Stimulated activated CD8-positive, alpha-beta memory T cell treated with anti-CD3 and anti-CD28 coated beads, Interleukin-7, amount 100 ng/mL, for 4 hours (primary cell): ENCODE results near the gene PNRC2.

Experiments
- DNase-seq, 2 donors: peaks; one replicate each; pipeline ENCODE4 v3.0.0-alpha.2; 2020; ENCODE audit warnings: low read depth in 2 of 2

The PNRC2 gene, protein sequence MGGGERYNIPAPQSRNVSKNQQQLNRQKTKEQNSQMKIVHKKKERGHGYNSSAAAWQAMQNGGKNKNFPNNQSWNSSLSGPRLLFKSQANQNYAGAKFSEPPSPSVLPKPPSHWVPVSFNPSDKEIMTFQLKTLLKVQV

DNA sequence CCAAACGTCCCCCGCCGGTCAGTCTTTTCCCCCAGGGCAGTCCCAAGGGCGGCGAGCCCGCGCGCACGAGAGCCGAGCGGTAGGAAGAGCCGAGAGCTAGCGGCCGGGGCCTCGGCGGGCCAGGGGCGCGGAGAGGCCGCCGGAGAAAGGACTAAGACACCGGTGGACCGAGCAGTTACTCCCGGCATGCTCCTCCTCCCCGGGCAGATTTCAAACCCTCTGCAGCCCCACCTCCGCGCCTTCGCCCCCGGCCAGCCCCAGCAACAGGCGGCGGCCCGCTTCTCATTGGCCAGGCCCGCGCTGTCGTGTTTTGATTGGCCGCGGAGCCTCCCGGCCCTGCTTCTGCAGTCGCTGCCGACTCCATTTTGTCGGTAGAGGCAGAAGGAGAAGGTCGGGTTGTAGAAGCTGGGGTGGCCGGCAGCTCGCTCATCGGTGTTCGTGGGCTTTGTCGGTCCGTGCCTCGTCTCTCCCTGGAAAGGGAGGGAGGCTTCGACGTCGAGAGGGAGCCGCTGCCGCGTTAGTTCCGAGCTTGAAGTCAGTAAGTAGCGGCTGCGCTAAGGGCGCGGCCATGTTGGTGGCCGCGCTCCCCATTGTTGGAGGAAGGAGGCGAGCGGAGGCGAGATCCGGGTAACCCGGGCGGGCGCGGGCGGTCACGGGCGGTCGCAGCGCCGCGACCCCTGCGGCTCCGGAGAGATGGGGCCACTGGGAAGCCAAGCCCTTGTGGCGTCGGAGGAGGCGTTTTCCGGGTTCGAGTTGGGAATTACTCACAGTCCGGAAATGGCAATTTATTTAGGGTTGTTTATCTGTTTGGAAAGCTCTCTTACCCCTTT, at the start of gene PNRC2:
Gene PNRC2 (plus strand): TSS at position 368 of the 830 bp plus-strand sequence. CDS start 1,630 bp downstream, outside the sequence.
- peak; percentile 91 to 97 for DNase-seq

DNA sequence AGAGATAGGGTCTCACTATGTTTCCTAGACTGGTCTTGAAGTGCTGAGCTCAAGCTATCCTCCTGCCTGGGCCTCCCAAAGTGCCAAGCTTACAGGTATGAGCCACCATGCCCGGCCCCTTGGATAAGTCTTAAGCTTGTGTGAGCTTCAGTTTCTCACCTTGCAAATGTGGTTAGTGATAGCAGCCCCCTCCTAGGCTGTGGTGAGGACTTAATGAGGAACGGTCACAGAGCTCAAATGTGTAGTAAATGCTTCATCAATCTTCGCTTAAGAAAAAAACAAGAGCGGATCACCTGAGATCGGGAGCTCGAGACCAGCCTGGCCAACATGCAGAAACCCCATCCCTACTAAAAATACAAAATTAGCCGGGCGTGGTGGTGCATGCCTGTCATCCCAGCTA, 49.5 kb upstream of the PNRC2 start:
- no peak for DNase-seq

DNA sequence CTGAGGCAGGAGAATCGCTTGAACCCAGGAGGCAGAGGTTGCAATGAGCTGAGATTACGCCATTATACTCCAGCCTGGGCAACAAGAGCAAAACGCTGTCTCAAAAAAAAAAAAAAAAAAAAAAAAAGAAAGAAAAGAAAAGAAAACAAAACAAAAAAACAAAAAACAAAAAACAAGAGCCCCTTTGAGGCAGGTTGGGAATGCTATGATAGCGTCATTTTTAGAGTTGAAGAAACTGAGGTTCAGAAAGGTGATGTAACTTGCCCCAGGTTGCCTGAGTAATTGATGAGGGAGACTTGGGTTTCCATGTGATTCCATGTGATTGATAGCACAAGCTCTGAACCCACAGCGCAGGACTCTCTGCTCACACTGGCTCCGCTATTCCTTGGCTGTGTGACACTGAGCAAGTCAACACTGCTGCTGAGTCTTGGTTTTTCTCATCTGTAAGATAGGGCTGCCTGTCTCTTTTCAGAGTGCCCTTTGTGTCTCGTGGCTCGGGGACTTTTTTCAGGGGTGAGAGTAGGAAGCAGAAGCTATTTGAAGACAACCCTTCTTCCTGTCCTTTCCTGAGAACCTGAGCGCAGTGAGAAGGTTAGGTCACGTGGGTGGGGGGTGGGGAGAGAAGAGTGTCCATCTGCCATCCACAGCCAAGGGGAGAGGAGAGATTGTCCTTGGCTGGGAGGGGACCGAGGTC, 48.9 kb upstream of the PNRC2 start:
- DNase-seq = no peak

DNA sequence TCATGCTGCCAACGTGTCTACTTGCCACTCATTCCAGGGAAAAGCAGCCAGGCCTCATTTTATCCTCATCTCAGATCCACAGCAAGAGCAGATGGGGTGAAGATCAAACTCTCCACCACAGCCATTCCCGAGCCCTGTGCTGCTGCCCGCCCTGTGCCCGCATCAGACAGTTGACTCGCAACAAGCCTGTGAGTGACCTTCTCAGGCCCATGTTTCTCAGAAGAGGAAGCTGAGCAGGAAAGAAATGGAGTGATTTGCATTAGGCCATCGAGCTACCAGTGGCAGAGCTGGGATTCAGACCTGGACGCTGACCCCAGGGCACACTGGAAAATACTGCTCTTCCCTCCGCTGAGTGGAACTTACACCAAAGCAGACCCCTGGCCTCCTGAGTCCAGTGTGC, 47.7 kb upstream of the PNRC2 start:
- no peak for DNase-seq

DNA sequence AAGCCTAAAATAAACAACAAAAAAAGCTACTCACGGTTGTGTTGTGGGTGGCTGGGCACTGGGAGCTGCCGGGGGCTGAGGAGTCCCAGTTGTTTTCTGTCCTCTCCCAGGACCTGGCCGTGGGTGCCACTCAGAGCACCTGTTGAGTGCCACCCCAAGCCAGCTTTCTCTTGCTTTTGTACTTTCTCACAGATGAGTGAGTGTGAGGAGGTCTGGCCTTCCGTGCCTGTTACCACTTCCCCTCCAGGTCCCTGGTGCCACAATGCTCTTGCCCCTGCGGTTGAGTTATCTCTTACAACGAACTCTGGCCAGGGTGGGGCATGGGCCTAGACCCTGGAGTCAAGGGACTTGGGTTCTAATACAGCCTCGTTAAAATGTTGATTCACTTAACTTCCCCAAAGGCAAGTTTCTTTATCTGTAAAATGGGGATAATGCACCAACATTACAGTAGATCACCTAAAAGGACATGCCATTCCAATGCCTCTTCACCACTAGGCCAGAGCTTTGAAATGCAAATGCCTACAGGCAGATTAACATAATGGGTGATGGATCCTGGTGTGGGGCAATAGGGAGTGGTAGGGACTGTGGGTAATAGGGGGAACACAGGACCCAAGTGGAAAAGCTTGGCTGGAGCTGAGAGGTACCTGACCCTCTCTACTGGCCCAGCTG, 46.3 kb upstream of the PNRC2 start, which contains the start of gene CNR2:
Gene CNR2 (minus strand): TSS at position 151 of the 669 bp plus-strand sequence. CDS start 37,745 bp downstream, outside the sequence.
- peak; percentile 5 to 17 for DNase-seq

DNA sequence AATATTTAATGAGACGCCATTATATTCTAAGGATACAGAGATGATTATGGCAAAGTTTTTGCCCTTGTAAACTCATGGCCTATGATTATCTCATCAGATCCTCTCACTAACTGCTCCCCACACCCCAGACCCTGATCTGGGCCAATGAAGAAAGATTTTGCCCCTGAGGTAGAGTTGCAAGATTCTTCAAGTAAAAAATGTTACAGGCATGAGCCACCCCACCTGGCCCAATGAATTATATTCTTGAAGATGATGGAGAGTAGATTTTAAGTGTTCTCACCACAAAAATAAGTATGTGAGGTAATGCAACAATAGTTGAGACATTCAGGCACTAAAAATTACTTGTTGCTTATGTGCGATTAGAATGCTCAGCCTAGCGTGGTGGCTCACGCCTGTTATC, 44.7 kb upstream of the PNRC2 start:
- DNase-seq = no peak

DNA sequence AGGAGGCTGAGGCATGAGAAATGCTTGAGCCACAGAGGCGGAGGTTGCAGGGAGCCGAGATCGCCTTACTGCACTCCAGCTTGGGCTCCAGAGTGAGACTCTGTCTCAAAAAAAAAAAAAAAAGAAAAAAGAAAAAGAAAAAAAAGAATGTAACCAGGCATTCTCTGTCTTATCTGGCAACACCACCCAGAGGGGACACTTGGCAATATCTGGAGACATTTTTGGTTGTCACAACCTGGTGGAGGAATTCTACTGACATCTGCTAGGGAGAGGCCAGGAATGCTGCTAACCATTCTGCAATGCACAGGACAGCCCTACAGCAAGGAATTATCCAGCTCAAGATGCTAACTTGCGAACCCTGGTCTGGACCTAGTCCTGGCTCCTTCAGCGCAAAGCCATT, 44.2 kb upstream of the PNRC2 start:
- DNase-seq = no peak

DNA sequence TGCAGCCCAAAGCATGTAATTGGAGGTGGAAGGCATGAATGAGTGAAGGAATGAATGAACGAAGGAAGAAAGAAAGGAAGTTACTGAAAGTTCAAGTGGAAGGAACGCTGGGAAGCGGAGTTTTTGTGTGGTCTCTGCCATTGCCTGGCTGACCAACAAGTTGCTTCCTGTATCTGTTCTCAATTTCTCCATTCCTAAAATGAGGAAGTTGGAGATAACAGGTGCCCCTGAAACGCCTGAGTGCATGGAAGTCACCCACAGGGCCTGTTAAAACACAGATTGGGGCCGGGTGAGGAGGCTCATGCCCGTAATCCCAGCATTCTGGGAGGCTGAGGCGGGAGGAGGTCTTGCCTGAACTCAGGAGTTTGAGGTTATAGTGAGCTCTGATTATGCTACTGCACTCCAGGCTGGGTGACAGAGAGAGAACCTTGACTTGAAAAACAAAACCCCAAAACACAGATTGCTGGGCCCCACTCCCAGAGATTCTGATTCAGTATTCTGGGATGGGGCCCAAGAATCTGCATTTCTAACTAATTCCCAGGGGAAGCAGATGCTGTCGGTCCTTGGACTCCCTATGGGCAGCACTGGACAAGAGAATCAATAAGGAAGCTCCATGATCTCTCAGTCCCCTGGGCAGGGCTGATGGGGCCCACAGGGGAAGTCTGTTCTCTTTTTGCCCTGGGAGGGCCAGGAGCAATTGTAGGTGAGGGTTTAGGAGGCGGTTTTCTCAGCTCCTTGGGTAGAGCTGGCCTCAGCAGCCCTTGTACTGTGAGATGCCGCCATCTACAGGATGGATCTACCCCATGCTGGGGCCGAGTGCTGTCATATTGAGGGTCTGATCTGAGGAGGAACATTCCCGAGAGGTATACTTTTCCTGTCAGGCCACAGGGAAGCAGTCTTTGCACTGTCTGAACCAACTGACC, 43.2 kb upstream of the PNRC2 start:
- DNase-seq = peak; percentile 23 to 42

DNA sequence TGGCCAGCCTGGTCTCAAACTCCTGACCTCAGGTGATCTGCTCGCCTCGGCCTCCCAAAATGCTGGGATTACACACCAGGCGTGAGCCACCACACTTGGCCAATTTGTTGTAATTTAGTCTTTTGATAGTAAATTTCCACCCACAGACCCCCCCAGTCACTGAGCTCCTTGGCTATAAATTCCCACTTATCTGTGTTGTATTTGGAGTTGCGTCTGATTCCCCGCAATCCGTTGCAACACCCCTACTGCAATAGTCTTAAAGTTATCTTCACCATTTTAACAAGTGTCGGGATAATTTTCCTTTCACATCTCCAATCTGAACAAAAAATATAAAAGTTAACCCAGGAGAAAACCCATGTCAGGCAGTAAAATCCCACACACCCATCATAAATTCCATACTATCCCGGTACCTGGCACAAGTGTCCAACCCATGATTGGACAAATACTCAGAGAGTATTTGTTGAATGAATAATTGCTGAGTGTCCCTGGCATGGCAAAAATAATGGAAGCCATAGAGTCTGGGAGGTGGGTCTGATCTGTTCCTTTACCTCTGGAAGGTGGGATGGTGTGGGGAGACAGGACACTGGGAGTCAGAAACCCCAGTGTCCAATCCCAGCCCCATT, 37.2 kb upstream of the PNRC2 start:
- no peak for DNase-seq

DNA sequence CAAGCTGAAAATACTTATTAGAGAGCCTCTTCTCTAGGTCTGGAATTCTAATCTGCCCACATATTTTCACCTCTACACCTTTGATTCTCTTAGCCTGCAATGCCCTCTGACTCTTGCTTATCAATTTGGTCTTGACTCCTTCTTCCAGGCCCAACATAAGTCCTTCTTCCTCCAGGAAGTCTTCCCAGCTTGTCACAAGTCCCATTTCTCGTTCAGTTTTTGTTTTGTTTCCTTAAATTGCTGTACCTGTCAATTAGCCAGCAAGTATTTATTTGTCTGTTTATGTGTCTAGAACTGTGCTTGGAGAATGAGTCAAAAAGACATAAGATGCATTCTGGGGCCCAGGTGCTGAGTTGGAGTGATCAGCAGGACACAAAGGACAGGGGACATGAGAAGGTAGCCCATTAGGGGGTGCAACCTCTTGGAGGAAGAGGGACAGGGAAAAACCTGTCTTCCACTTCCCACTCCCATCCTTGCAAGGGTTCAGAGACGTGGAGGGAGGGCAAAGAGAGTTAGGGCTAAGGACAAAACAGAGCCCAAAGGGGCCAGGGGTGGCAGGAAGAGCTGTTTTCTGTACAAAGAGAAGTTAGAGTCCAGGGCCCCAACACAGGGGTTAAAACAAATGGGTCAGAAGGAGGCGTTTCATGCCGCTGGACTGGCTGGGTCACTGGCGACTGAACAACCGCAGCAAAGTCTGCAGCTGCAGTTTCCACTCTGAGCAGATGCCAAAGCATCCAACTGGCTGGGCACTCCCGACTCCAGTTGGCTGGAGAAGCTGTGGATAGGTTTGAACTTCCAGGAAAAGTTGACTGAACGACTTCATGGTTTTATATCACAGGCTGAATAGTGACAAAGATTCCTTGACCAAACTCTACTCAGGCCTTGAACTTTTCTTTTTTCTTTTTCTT, 35.8 kb upstream of the PNRC2 start:
- DNase-seq = no peak

DNA sequence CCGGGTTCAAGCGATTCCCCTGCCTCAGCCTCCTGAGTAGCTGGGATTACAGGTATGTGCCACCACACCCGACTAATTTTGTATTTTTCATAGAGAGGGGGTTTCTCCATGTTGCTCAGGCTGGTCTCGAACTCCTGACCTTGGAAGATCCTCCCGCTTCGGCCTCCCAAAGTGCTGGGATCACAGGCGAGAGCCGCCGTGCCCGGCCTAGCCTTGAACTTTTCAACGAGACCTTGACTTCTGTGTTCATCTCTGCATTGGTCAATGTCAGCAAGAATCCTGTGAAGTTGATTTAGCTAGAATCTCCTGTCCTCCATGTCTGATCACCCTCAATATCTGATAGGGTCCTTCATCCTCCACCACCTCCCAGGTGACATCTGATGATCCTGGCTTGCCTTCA, 35.0 kb upstream of the PNRC2 start:
- no peak for DNase-seq

DNA sequence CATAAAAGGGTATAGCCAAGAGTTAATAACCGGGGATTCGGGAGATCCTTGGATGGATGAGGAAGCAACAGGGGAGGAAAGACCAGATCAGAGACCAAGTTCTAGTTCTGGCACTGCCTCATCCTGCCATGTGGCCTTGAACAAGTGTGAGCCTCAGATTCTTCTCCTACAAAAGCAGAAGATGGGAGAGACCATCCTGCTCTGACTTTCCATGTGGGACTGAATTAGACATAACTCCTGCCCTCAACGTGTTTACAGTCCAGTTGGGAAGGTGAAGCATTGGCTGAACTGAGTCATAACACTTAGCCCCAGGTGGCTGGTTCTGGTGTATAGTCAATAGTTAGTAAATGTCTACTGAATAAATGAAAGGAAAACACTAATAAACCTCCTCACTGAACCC, 34.3 kb upstream of the PNRC2 start:
- no peak for DNase-seq

DNA sequence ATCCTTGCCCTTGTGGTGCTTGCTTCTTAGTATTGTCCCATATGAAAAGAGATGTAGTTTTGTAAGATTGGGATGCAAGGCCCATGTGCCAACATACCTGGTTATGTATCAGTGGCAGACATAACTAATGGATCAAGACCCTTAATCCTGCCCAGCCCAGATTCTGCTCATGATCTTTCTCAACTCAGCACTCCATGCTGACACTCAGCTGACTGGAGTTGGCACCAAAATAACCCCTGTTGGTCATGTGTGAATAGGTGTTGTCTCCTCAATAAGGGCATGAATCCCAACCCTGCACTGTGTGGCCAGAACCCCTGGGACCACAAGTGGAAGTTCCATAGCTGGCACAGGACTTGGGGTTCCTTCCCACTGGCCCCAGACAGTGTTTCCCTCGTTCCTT, 32.5 kb upstream of the PNRC2 start:
- no peak for DNase-seq

DNA sequence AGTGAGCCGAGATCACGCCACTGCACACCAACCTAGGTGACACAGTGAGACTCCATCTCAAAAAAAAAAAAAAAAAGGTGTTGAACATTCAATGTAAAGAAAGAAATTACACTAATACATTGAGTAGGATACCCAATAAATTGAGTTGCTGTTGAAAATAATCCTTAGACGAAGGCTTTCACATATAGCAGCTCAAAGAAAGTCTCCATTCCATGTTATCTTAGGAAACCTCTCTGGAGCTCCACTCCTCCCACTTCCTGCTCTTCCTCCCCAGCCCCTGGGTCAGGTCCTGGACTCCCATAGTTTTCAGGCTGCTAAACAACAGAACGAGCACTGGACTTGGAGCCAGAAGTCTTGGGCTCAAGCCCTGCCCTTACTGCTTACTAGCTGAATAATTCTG, 30.8 kb upstream of the PNRC2 start:
- DNase-seq = no peak

DNA sequence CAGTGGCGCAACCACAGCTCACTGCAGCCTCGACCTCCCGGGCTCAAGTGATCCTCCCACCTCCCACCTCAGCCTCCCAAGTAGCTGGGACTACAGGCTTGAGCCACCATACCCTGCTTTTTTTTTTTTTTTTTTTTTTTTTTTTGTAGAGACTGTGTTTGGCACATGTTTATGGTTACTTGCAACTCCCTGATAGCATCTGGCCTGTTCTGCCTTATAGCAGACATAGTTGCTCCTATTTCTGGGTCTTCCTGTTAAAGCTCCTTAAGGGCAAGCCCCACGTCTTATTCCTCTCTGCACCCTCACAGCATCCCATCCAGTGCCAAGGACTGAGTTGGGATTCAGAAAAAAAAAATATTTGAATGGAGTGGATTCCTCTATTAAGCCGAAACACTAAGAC, 29.4 kb upstream of the PNRC2 start:
- DNase-seq = no peak

DNA sequence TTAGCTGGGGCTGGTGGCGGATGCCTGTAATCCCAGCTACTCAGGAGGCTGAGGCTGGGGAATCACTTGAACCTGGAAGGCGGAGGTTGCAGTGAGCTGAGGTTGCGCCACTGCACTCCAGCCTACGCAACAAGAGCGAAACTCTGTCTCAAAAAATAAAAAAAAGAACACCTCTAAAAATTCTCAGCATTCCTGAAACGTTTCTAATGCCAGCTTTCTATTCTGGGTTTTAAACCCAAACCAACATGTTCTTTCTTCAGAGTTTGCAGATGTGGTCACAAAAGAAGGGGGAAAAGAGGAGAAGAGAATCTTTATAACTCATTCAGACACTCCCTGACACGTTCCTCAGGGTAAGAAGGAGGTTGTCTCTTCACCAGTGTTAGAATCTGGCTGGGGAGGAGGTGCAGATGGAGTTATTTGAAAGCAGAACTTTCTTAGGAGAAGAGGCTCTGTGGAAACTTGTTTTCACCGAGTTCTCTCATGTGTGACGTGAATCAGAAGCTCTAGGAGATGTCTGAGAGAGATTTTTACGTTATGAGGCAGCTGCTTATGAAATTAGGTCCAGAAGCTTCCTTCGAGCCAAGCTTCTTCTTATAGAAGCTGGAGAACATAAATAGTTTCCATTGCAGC, 28.7 kb upstream of the PNRC2 start:
- no peak for DNase-seq

DNA sequence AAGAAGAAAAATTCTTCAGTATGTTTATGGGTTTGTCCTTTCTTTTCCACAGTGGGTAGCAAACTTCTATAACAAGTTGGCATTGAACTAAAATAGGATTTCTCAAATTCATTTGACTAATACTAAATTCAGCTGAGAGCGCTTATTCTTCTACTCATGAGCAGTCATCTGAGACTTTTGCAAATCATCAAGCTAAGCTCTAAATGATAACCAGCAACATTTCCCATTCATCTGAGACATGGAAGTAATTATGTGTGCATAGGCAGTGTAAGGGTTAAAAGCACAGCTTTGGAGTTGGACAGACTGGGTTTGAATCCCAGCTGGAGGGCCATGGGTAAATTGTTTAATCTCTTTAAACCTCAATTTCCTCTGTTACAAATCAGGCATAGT, 28.1 kb upstream of the PNRC2 start:
- DNase-seq = no peak

DNA sequence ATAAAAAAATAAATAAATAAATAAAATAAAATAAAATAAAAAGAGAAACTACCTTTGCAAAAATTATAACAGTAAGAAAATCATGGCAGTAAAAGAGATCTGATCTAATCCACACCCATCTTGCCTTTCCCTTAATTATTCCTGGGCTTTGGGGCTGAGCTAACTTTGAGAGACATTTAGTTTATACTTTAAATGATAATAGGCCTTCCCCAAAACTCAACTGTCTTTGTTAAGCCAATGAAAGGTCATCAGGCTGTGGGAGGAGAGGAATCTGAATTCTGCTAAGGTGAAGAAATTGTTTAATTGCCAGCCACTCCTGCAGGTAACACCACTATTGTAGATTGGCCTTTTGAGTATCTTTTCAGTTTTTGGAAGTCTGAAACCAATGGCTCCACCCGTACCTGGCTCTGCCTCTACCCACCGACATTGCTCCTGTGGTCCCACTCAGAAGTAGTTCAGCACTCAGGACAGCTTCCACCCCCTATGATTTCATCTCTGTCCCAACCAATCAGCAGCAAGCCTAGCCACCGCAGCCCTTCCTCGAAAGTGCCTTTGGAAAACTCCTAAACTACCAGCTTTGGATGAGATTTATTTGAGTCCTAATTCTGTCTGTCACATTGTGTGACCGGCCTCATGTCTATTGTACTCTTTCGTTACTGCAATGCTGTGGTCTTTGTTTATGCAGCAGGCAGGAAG, 23.0 kb upstream of the PNRC2 start:
- no peak for DNase-seq

DNA sequence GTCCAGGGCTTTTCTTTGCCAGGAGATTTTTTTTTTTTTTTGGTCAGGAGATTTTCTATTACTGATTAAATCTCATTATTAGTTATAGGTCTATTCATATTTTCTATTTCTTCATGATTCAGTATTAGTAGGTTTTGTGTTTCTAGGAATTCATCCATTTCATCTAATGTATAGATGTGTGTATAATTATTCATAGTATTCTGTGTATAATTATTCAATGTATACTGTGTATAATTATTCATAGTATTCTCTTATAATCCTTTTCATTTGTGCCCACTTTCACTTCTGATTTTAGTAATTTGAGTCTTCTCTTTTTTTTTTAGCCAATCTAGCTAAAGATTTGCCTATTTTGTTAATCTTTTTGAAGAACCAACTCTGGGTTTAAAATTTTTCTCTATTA, 12.3 kb upstream of the PNRC2 start:
- DNase-seq = no peak
